Measurements from ENCODE around the gene KCTD2.
"Not testable (repeated sequence)": the region's sequence is repeated elsewhere in the genome, so short reads cannot be mapped to it uniquely, and the experiment has no call there.

The KCTD2 gene

GRCh38 chr17:75019146-75019545 is 27.9 kb upstream of the KCTD2 start:
- DNase-seq (ENCODE audit: extremely low spot score): no peak
- ChIA-PET POLR2A (interaction anchor here (0.6 to 1.9 kb wide), 5 partner anchors 16 to 1409 kb away, joined by 3 to 5 read pairs (median 3); partner anchors contain the start of genes CDR2L and HID1), CTCF (interaction anchor here (0.6 to 1.6 kb wide), 2 partner anchors 58 to 182 kb away, joined by 3 to 4 read pairs; no protein-coding TSS in a partner anchor)
- TF ChIP-seq SUZ12 (IDR thresholded peaks at IDR 0.05) (no peak), ZNF384 (IDR thresholded peaks at IDR 0.05) (no peak), BHLHE40 (IDR thresholded peaks at IDR 0.05; ENCODE audit: borderline replicate concordance) (no peak), FOXA1 (IDR thresholded peaks at IDR 0.05) (no peak), TARDBP (IDR thresholded peaks at IDR 0.05) (no peak)

DNA sequence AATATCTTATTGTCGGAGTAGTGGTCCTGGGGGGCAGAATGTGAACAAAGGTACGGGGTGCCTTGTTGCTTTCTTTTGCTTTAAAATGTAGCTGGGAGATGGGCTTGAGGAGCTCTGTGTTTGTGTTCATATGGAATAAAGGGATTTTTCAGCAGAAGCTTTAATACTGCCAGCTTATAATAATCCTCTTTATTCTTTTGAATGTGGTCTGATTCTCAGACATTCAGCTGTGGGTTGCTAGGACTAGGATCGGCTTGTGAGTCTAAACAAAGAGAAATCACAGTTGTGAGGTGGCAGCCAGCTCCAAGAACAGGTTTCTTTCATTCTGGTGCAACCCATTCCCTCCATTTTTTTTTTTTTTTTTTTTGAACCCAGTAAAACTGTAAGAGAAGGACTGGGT is 27.3 kb upstream of the KCTD2 start:
- DNase-seq (ENCODE audit: extremely low spot score): no peak
- TF ChIP-seq FOXA1 (IDR thresholded peaks at IDR 0.05) (no peak), SUZ12 (IDR thresholded peaks at IDR 0.05) (no peak), TARDBP (IDR thresholded peaks at IDR 0.05) (no peak), CTBP1 (IDR thresholded peaks at IDR 0.05; ENCODE audit: borderline replicate concordance) (no peak)
- POLR2A ChIA-PET: interaction anchor here (0.8 to 1.9 kb wide), 5 partner anchors 8 to 47 kb away, joined by 3 to 5 read pairs (median 3); partner anchors contain the start of genes CDR2L and HID1
- CTCF ChIA-PET: interaction anchor here (0.6 kb wide), 2 partner anchors 61 to 182 kb away, joined by 3 to 4 read pairs; no protein-coding TSS in a partner anchor

DNA sequence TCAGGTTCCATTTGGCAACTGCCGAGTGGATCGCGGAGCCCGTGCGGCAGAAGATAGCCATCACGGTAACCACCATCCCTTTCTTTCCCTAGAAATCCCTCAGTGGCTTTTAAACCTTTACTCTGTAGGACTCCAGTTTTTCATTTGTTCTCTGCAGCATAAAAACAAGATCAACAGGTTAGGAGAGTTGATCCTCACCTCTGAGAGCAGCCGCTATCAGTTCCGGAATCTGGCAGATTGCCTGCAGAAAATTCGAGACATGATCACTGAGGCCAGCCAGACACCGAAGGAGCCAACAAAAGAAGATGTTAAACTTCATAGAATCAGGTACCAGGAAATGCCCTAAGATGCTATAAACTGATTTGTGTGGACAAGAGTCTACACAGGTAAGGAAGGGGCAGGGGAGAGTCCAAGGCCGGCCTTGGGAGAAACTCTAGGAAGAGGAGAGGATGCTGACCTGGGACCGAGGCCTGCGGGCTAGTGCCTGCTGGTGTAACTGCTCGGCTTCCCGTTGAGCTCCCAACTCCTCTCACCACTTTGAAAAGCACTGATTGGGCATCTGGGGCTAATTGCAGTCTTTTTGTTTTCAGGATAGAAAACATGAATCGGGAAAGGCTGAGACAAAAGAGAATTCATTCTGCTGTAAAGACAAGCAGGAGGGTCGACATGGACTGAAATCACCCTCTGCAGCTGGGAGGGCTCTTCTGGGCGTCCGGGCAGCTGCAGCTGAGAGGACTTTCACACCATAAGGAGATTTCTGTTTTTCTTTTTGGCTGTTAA is 26.5 kb upstream of the KCTD2 start:
- ChIA-PET POLR2A (interaction anchor here (0.8 to 1.5 kb wide), 3 partner anchors 9 to 48 kb away, joined by 3 to 4 read pairs (median 3); partner anchors contain the start of gene HID1), CTCF (interaction anchor here (0.6 kb wide), 1 partner anchor 61 kb away, joined by 4 read pairs; no protein-coding TSS in a partner anchor)
- TF ChIP-seq ARNT (IDR thresholded peaks at IDR 0.05): no peak
- TF ChIP-seq SUZ12 (IDR thresholded peaks at IDR 0.05): no peak
- TF ChIP-seq L3MBTL2 (conservative IDR thresholded peaks at IDR 0.05): no peak
- no peak for TF ChIP-seq FOXK2 (IDR thresholded peaks at IDR 0.05)
- TF ChIP-seq NFRKB (IDR thresholded peaks at IDR 0.05): no peak
- TF ChIP-seq SP1 (IDR thresholded peaks at IDR 0.05): no peak
- TF ChIP-seq FOXM1 (IDR thresholded peaks at IDR 0.05; ENCODE audit: borderline replicate concordance): no peak
- no peak for TF ChIP-seq TARDBP (IDR thresholded peaks at IDR 0.05)
- no peak for TF ChIP-seq PKNOX1 (IDR thresholded peaks at IDR 0.05)
- no peak for TF ChIP-seq LEF1 (IDR thresholded peaks at IDR 0.05; ENCODE audit: borderline replicate concordance)
- no peak for TF ChIP-seq FOXA1 (IDR thresholded peaks at IDR 0.05)
- TF ChIP-seq HDGF (IDR thresholded peaks at IDR 0.05; ENCODE audit: borderline replicate concordance): no peak
- TF ChIP-seq ELF4 (IDR thresholded peaks at IDR 0.05): no peak
- TF ChIP-seq BHLHE40 (IDR thresholded peaks at IDR 0.05; ENCODE audit: borderline replicate concordance): no peak
- no peak for TF ChIP-seq ZNF384 (IDR thresholded peaks at IDR 0.05)
- TF ChIP-seq CTBP1 (IDR thresholded peaks at IDR 0.05; ENCODE audit: borderline replicate concordance): no peak
- no peak for DNase-seq (ENCODE audit: extremely low spot score)

DNA sequence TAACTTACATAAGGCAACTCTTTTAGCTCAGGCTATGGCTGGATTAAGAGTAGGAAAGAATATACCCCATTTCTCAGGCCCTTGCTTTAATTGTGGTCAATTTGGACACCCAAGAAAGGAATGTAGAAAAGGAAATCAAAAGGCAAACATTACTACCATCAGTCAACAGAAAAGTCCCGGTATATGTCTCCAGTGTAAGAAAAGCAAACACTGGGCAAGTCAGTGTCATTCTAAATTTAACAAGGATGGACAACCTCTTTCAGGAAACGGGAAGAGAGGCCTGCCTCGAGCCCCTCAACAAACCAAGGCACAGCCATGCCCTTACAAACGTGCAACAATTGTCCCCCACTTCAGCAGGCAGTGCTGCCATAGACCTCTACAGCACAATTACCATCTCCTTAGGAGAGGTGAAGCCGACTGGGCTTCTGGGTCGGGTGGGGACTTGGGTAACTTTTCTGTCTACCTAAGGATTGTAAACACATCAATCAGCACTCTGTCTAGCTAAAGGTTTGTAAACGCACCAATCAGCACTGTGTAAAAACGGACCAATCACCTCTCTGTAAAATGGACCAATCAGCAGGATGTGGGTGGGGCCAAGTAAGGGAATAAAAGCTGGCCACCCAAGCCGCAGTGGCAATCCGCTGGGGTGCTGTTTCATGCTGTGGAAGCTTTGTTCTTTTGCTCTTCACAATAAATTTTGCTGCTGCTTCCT is 22.2 kb upstream of the KCTD2 start:
- POLR2A ChIA-PET: interaction anchor here (1.0 to 5.2 kb wide), 4 partner anchors 9 to 36 kb away, joined by 3 to 43 read pairs (median 4); partner anchors contain the start of gene MRPL58
- CTCF ChIA-PET: interaction anchor here (0.7 to 3.9 kb wide), 2 partner anchors 64 to 354 kb away, joined by 3 to 19 read pairs; no protein-coding TSS in a partner anchor
- TF ChIP-seq FOXK2 (IDR thresholded peaks at IDR 0.05) (no peak), CTBP1 (IDR thresholded peaks at IDR 0.05; ENCODE audit: borderline replicate concordance) (no peak), FOXM1 (IDR thresholded peaks at IDR 0.05; ENCODE audit: borderline replicate concordance) (no peak), ZNF384 (IDR thresholded peaks at IDR 0.05) (no peak), ARNT (IDR thresholded peaks at IDR 0.05) (no peak), FOXA1 (IDR thresholded peaks at IDR 0.05) (no peak), TARDBP (IDR thresholded peaks at IDR 0.05) (no peak), NFRKB (IDR thresholded peaks at IDR 0.05) (no peak), SP1 (IDR thresholded peaks at IDR 0.05) (no peak), PKNOX1 (IDR thresholded peaks at IDR 0.05) (no peak), ELF4 (IDR thresholded peaks at IDR 0.05) (no peak), L3MBTL2 (conservative IDR thresholded peaks at IDR 0.05) (no peak), LEF1 (IDR thresholded peaks at IDR 0.05; ENCODE audit: borderline replicate concordance) (no peak), BHLHE40 (IDR thresholded peaks at IDR 0.05; ENCODE audit: borderline replicate concordance) (no peak)
- no peak for DNase-seq (ENCODE audit: extremely low spot score)

DNA sequence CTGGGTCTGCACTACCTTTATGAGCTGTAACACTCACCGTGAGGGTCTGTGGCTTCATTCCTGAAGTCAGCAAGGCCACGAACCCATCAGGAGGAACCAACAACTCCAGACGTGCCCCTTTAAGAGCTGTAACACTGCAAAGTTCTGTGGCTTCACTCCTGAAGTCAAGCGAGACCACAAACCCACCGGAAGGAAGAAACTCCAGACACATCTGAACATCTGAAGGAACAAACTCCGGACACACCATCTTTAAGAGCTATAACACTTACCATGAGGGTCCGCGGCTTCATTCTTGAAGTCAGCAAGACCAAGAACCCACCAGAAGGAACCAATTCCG is 21.7 kb upstream of the KCTD2 start:
- ChIA-PET CTCF (interaction anchor here (3.9 kb wide), 1 partner anchor 64 kb away, joined by 19 read pairs; no protein-coding TSS in a partner anchor), POLR2A (interaction anchor here (5.2 kb wide), 1 partner anchor 13 kb away, joined by 43 read pairs; the partner anchor contains the start of gene MRPL58)
- DNase-seq (ENCODE audit: extremely low spot score): not testable (repeated sequence)

- CTCF ChIA-PET: not testable (repeated sequence)
Observed at GRCh38 chr17:75026650-75027049, 20.4 kb upstream of the KCTD2 start.

GRCh38 chr17:75030161-75030560 is 16.9 kb upstream of the KCTD2 start:
- TF ChIP-seq ELF4 (IDR thresholded peaks at IDR 0.05) (no peak), HDGF (IDR thresholded peaks at IDR 0.05; ENCODE audit: borderline replicate concordance) (no peak), FOXK2 (IDR thresholded peaks at IDR 0.05) (no peak), SUZ12 (IDR thresholded peaks at IDR 0.05) (no peak), ARNT (IDR thresholded peaks at IDR 0.05) (no peak), CTBP1 (IDR thresholded peaks at IDR 0.05; ENCODE audit: borderline replicate concordance) (no peak)
- no peak for DNase-seq (ENCODE audit: extremely low spot score)
- ChIA-PET POLR2A (interaction anchor here (5.7 kb wide), 1 partner anchor 18 kb away, joined by 53 read pairs; the partner anchor contains the start of gene MRPL58), CTCF (no interaction called here)

More at GRCh38 chr17:75026650-75027049, 20.4 kb upstream of the KCTD2 start:
- not testable (repeated sequence) for DNase-seq (ENCODE audit: extremely low spot score)
- POLR2A ChIA-PET: interaction anchor here (5.2 kb wide), 1 partner anchor 14 kb away, joined by 43 read pairs; the partner anchor contains the start of gene MRPL58

All from HEK293T (cell line).